Measurements from ENCODE around the gene SLC5A3. TPM values are rescaled to one million over a fixed set of nuclear protein-coding genes. Genes with fewer than 3 reads are reported as not detected.

SLC5A3 gene
- 10 to 100 TPM in 6 of 7 donors, 1 to 10 TPM in 1; 8.8 to 22.3 (median 12.2) TPM for total RNA-seq
- polyA plus RNA-seq, result 1 to 10 TPM; 1.1 to 2.7 (median 1.2) TPM
- long read RNA-seq, donor 1, full-length matches to known transcripts, result 2 of 2 reads
- long read RNA-seq, donor 1, partial matches to known transcripts, result 0 of 2 reads
- long read RNA-seq, donor 1, other reads (novel, unspliced or antisense), result 0 of 2 reads
- long read RNA-seq, donor 2, full-length matches to known transcripts, result 3 of 3 reads
- long read RNA-seq, donor 2, partial matches to known transcripts, result 0 of 3 reads
- long read RNA-seq, donor 2, other reads (novel, unspliced or antisense), result 0 of 3 reads

DNA sequence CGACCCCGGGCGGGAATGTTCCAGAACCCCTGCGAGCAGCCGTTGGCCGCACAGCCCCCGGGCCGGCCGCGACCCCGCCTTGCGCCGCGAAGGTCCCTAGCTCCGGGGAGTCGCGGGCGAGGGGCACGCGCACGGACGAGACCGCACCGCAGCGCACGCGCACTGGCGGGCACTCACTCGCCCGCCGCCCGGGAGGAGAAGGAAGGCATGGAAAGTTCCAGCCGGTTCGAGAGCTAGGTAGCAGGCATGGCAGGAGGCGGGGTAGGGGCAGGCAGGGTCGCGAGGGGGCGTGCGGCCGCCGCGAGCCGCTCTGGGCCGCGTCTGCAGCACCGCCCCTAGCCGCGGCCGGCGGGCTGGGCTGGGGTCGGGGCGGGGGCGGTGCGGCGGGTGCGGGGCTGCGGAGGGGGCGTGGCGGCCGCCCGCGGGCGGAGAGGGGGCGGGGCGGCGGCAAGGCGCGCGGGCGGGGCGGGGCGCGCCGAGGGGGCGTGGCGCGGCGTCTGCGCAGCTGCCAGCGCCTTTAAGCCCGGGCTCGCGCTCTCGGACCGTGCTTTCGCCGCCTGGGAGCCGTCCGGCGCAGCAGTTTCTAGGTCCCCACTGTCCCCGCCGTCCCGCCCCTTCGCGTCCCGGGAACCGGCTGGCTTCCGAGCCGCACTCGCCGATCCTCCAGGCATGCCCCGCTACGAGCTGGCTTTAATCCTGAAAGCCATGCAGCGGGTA, at the start of gene SLC5A3, which contains the start of gene MRPS6:
SLC5A3 (plus strand) TSS at position 547 of the 717 bp plus-strand sequence. CDS start 21,621 bp downstream, outside the sequence.
MRPS6 (plus strand) TSS at position 547 of the 717 bp plus-strand sequence; CDS start at position 670, 123 bp downstream.
- WGBS, 5 donors, result 0 to 3% (median 1%) methylated on average over 11 to 104 of the region's 104 CpGs
- no peaks in the 10 kb centered on the region for H3K27me3 ChIP-seq (replicated peaks in 1 of 7)
- peak within 1 kb of the TSS; percentile 85 to 97 (median 90) for H3K4me3 ChIP-seq
- peak; percentile 91 to 93 (median 92) for TF ChIP-seq POLR2AphosphoS5 (IDR thresholded peaks at IDR 0.05)
- TF ChIP-seq, protein P1, sequence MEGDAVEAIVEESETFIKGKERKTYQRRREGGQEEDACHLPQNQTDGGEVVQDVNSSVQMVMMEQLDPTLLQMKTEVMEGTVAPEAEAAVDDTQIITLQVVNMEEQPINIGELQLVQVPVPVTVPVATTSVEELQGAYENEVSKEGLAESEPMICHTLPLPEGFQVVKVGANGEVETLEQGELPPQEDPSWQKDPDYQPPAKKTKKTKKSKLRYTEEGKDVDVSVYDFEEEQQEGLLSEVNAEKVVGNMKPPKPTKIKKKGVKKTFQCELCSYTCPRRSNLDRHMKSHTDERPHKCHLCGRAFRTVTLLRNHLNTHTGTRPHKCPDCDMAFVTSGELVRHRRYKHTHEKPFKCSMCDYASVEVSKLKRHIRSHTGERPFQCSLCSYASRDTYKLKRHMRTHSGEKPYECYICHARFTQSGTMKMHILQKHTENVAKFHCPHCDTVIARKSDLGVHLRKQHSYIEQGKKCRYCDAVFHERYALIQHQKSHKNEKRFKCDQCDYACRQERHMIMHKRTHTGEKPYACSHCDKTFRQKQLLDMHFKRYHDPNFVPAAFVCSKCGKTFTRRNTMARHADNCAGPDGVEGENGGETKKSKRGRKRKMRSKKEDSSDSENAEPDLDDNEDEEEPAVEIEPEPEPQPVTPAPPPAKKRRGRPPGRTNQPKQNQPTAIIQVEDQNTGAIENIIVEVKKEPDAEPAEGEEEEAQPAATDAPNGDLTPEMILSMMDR (IDR thresholded peaks at IDR 0.05 in 8 of 11, conservative IDR thresholded peaks at IDR 0.05 in 3 of 11), result no peak
- peak in 1 of 3 donors; percentile 79 for TF ChIP-seq POLR2A (IDR thresholded peaks at IDR 0.05)
- H3K27ac ChIP-seq, result peak within 1 kb of the TSS; percentile 81 to 93 (median 87)
- peak; percentile 95 for DNase-seq
- intact Hi-C loops (cut with DNase I; ENCODE audit: low total_unique reads), result no loop called here
- no peaks in the 10 kb centered on the region for H3K9me3 ChIP-seq
- peaks cover 18 to 50% (median 44%) of the 10 kb centered on the region in 6 donors for H3K4me1 ChIP-seq
- H3K36me3 ChIP-seq, result no peaks in the 10 kb centered on the region

DNA sequence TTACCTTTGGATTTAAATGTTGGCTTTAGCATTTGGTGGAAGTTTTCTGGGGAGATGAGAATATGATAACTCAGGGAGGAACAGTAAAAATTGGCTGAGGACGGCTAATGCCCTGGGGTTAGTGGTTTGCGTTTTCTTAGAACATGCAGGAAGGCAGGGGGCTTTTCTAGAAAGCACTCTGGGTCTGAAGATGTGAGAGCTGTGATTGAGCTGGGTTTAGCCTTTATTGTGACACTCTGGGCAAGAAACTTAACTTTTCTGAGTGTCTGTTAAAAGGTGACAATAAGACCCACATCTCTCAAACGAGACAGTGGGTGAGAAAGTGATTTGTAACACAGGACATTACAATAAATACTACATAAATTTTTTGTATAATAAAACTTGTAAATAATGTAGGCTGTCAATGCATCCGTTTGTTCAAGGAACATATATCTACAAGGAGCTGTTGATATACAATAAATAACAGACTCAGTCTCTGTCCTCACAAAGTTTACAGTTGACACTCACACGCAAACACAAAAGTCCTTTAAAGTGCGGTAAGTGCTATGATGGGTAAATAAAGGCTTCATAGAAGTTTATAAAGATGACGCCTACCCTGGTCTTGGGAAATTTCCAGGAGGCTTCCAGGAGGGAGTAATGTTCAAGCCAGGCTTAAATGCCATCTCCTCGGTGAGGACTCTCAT, 49.5 kb upstream of the SLC5A3 start:
- peaks cover 0 to 6% (median 1%) of the 10 kb centered on the region in 8 donors for H3K9me3 ChIP-seq
- H3K4me3 ChIP-seq, result no peak overlapping the region
- H3K27ac ChIP-seq, result peak overlapping the region in 3 of 8 donors; percentile 39 to 56 (median 52)
- DNase-seq, result no peak
- H3K4me1 ChIP-seq, result peaks cover 26 to 59% (median 39%) of the 10 kb centered on the region in 6 donors
- no peaks in the 10 kb centered on the region for H3K36me3 ChIP-seq
- intact Hi-C loops (cut with DNase I; ENCODE audit: low total_unique reads), result no loop called here
- 79 to 84% (median 83%) methylated on average over 8 of the region's 8 CpGs for WGBS, 5 donors
- no peak for TF ChIP-seq POLR2A (IDR thresholded peaks at IDR 0.05)
- no peak for TF ChIP-seq POLR2AphosphoS5 (IDR thresholded peaks at IDR 0.05)
- TF ChIP-seq, protein P1 (IDR thresholded peaks at IDR 0.05 in 8 of 11, conservative IDR thresholded peaks at IDR 0.05 in 3 of 11), result no peak
- no peaks in the 10 kb centered on the region for H3K27me3 ChIP-seq (replicated peaks in 1 of 7)

DNA sequence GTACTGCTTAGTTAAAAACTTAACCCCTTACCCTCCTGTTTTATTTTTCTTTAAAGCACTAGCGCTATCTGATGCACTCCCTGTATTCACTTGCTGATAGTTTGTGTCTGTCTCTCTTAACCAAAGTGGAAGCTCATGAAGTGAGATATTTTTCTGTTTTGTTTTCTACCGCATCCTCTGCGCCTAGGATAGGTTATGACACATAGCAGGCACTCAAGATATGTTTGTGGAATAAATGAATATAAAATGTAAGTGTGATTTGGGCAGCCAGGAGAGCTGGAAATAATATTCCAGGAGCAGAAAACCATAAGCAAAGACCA, 49.0 kb upstream of the SLC5A3 start:
- Histone ChIP-seq H3K36me3 (no peaks in the 10 kb centered on the region), H3K9me3 (peaks cover 0 to 6% (median 1%) of the 10 kb centered on the region in 8 donors), H3K27me3 (replicated peaks in 1 of 7) (no peaks in the 10 kb centered on the region), H3K27ac (no peak overlapping the region), H3K4me1 (peaks cover 21 to 54% (median 34%) of the 10 kb centered on the region in 6 donors), H3K4me3 (no peak overlapping the region)
- WGBS, 5 donors, result 92 to 97% (median 93%) methylated on average over 3 of the region's 3 CpGs
- intact Hi-C loops (cut with DNase I; ENCODE audit: low total_unique reads), result no loop called here
- TF ChIP-seq, protein P1 (IDR thresholded peaks at IDR 0.05 in 8 of 11, conservative IDR thresholded peaks at IDR 0.05 in 3 of 11), result no peak
- TF ChIP-seq POLR2A (IDR thresholded peaks at IDR 0.05), result no peak
- TF ChIP-seq POLR2AphosphoS5 (IDR thresholded peaks at IDR 0.05), result no peak
- DNase-seq, result no peak
